Activated B cell treated with CpG ODN at 0.5 μM for 24 hours (primary cell): ENCODE measurements around the gene PLEKHG3. TPM values are rescaled to one million over a fixed set of nuclear protein-coding genes. Genes with fewer than 3 reads are reported as not detected.

Source experiments
- ATAC-seq: fragments of 200-7000 bp; cut with Tn5 transposase; one replicate; pipeline ENCODE4 v1.10.0; 2021; ENCODE audit warnings: low read depth, mild to moderate bottlenecking, moderate library complexity
- CTCF ChIA-PET: fragments of 350-600 bp; sonication (Branson Sonifier 250); formaldehyde crosslinking; loops from one replicate; lab custom pipeline; 2021; ENCODE audit warnings: antibody characterized with exemption; lab: Charles Lee
- POLR2A ChIA-PET: fragments of 350-600 bp; sonication (Branson Sonifier 250); formaldehyde crosslinking; loops from one replicate; lab custom pipeline; 2021; ENCODE audit warnings: antibody characterized with exemption; lab: Charles Lee
- DNase-seq: peaks from one replicate; pipeline ENCODE4 v3.0.0; 2022
- H3K27ac Mint-ChIP-seq: one replicate; pipeline ENCODE4 v1.8.0; 2020; ENCODE audit warnings: mixed read lengths
- H3K27me3 Mint-ChIP-seq: one replicate; pipeline ENCODE4 v1.8.0; 2021; ENCODE audit warnings: mixed read lengths
- H3K36me3 Mint-ChIP-seq: one replicate; pipeline ENCODE4 v1.8.0; 2021; ENCODE audit warnings: low read depth, mixed read lengths
- H3K4me1 Mint-ChIP-seq: one replicate; pipeline ENCODE4 v1.8.0; 2021; ENCODE audit warnings: mixed read lengths
- H3K4me3 Mint-ChIP-seq: one replicate; pipeline ENCODE4 v1.8.0; 2020; ENCODE audit warnings: mild to moderate bottlenecking, mixed read lengths
- H3K9me3 Mint-ChIP-seq: one replicate; pipeline ENCODE4 v1.8.0; 2020; ENCODE audit warnings: mixed read lengths
- intact Hi-C: fragments of 100-400 bp; cut with micrococcal nuclease; formaldehyde crosslinking; loops from one replicate; pipeline ENCODE4 v1.15.1; 2024
- total RNA-seq: library from RNA; stranded (reverse); gene quantifications from 2 replicates; pipeline ENCODE4 v1.2.3, GENCODE V29; 2022
- TF ChIP-seq, protein P1 (sequence below): fragments of 200-600 bp; IDR thresholded peaks from one replicate; pipeline ENCODE4 v1.8.0; 2022; ENCODE audit warnings: antibody characterized with exemption, mild to moderate bottlenecking

The PLEKHG3 gene
- total RNA-seq, 1 donor from 2014 or later = 0.07 TPM

DNA sequence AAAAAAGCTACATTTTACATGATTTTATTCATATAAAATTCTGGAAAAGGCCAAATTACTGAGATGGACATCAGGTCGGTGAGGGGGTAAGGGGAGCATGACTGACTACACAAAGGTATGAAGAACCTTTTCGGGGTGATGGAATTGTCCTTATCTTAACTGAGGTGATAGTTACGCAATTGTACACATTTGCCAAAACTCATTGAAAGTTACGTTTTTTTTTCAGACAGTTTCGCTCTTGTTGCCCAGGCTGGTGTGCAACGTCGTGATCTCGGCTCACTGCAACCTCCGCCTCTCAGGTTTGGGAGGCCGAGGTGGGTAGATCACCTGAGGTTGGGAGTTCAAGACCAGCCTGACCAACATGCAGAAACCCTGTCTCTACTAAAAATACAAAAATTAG is 29.4 kb upstream of the PLEKHG3 start:
- TF ChIP-seq, protein P1, sequence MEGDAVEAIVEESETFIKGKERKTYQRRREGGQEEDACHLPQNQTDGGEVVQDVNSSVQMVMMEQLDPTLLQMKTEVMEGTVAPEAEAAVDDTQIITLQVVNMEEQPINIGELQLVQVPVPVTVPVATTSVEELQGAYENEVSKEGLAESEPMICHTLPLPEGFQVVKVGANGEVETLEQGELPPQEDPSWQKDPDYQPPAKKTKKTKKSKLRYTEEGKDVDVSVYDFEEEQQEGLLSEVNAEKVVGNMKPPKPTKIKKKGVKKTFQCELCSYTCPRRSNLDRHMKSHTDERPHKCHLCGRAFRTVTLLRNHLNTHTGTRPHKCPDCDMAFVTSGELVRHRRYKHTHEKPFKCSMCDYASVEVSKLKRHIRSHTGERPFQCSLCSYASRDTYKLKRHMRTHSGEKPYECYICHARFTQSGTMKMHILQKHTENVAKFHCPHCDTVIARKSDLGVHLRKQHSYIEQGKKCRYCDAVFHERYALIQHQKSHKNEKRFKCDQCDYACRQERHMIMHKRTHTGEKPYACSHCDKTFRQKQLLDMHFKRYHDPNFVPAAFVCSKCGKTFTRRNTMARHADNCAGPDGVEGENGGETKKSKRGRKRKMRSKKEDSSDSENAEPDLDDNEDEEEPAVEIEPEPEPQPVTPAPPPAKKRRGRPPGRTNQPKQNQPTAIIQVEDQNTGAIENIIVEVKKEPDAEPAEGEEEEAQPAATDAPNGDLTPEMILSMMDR = no peak
- POLR2A ChIA-PET = no interaction called here
- CTCF ChIA-PET = interaction anchor here (1.2 kb wide), 1 partner anchor 217 kb away, joined by 4 read pairs; no protein-coding TSS in a partner anchor
- ATAC-seq (no peak), DNase-seq (no peak)
- H3K36me3 Mint-ChIP-seq = no peaks in the 10 kb centered on the region
- H3K27me3 Mint-ChIP-seq = peaks cover 12% of the 10 kb centered on the region
- H3K27ac Mint-ChIP-seq = no peak overlapping the region
- H3K9me3 Mint-ChIP-seq = no peaks in the 10 kb centered on the region
- intact Hi-C loops = no loop called here
- no peak overlapping the region for H3K4me3 Mint-ChIP-seq
- H3K4me1 Mint-ChIP-seq = peaks cover 4% of the 10 kb centered on the region

DNA sequence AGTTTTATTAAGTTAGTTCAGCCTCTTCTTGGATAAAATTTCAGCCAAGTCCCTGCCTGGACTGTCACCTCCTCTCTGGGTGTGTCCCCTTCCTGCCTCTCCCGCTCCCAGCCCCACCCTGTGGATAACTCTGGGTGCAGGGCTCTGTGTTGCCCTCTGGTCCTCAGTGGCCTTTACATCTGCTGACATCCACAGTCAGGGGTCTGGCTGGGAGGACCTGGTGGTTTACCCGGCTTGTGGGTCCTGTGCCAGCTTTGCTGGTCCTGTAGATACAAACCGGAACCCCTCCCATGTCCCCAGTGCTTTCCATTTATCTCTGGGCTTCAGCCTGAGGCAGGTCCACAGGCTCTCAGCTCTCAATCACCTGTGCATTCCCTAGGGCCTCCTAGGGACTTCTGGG is 28.9 kb upstream of the PLEKHG3 start:
- H3K9me3 Mint-ChIP-seq = no peaks in the 10 kb centered on the region
- TF ChIP-seq, protein P1 = no peak
- ChIA-PET POLR2A (no interaction called here), CTCF (no interaction called here)
- DNase-seq (no peak), ATAC-seq (no peak)
- no peak overlapping the region for H3K27ac Mint-ChIP-seq
- no peak overlapping the region for H3K4me3 Mint-ChIP-seq
- peaks cover 4% of the 10 kb centered on the region for H3K4me1 Mint-ChIP-seq
- H3K27me3 Mint-ChIP-seq = peaks cover 12% of the 10 kb centered on the region
- H3K36me3 Mint-ChIP-seq = no peaks in the 10 kb centered on the region
- intact Hi-C loops = no loop called here

DNA sequence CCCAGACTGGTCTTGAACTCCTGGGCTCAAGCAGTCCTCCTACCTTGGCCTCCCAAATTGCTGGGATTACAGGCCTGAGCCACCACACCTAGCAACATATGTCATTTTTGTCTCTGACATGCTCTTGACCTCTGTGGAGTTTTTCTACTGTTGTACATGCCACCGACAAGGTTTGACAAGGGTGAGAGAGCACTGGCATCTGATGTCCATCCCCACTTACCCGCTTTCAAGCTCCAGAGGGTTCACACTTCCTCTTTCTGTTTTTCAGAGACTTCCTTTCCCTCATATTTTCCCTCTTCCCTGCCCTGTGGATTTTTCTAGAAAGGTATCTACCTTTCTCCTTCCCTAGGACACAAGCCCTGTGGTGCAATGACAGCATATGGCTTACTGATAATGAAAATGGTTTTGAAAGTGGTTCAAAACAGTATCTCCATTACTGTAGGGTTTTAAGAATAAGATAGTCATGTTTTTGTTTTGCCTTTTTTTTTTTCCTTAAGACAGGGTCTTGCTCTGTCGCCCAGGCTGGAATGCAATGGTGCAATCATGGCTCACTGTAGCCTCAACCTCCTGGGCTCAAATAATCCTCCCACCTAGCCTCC is 27.7 kb upstream of the PLEKHG3 start:
- H3K27me3 Mint-ChIP-seq = peaks cover 11% of the 10 kb centered on the region
- TF ChIP-seq, protein P1 = no peak
- POLR2A ChIA-PET = interaction anchor here (0.6 kb wide), 1 partner anchor 249 kb away, joined by 3 read pairs; no protein-coding TSS in a partner anchor
- DNase-seq (no peak), ATAC-seq (no peak)
- CTCF ChIA-PET = no interaction called here
- peaks cover 4% of the 10 kb centered on the region for H3K4me1 Mint-ChIP-seq
- no peak overlapping the region for H3K4me3 Mint-ChIP-seq
- intact Hi-C loops = no loop called here
- no peaks in the 10 kb centered on the region for H3K36me3 Mint-ChIP-seq
- H3K9me3 Mint-ChIP-seq = no peaks in the 10 kb centered on the region
- no peak overlapping the region for H3K27ac Mint-ChIP-seq

DNA sequence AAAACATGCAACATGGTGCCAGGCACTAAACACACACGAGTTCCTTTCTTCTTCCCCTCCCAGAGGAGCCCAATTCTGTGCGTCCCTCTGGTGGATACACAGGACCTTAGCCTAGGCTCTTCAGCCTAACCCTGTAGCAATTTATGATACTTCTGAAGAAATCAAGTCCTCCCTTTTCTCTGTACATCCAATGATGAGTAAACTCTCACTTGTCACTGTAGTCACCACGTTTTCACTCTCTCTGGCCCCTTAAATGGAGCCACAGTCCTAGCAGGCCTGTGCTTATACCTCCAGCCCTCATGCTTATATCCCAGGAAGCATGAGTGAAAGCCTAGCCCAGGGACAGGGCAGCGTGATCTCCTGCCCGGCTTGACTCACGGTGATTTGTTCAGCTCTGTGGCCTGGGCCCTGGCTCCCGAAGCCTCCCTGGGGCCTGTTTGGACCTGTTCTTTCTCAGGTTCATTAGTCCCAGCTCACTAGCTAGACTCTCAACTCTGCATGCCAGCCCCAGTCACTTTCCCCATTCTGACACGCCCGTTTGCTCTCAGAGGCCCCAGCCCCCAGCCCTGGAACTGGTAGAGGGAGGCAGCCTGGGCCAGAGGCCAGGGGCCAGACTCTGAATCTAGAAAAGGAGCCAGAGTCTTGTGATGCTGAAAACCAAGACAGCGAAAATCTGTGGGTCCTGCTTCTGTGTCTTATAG is 24.1 kb upstream of the PLEKHG3 start:
- intact Hi-C loops = no loop called here
- Mint-ChIP-seq H3K4me3 (no peak overlapping the region), H3K36me3 (no peaks in the 10 kb centered on the region), H3K9me3 (no peaks in the 10 kb centered on the region), H3K27me3 (no peaks in the 10 kb centered on the region), H3K4me1 (peaks cover 4% of the 10 kb centered on the region), H3K27ac (no peak overlapping the region)
- ATAC-seq (no peak), DNase-seq (no peak)
- ChIA-PET CTCF (no interaction called here), POLR2A (no interaction called here)
- TF ChIP-seq, protein P1 = no peak

DNA sequence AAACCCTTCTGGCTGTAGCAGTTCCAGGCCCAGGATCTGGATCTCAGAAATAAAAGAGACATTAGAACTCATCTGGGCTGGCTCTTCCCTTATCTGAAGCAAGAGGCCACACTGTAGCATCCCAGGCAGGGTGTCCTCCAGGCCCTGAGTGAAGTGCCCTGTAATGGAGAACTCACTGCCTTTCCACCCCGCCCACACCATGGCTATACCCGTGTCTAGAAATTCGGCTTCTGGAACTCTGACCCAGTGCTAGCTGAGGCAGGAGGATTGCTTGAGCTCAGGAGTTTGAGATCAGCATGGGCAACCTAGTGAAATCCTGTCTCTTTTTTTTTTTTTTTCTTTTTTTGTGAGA is 23.5 kb upstream of the PLEKHG3 start:
- H3K4me3 Mint-ChIP-seq = no peak overlapping the region
- ATAC-seq (no peak), DNase-seq (no peak)
- H3K36me3 Mint-ChIP-seq = no peaks in the 10 kb centered on the region
- ChIA-PET CTCF (no interaction called here), POLR2A (no interaction called here)
- no peaks in the 10 kb centered on the region for H3K9me3 Mint-ChIP-seq
- TF ChIP-seq, protein P1 = no peak
- intact Hi-C loops = no loop called here
- H3K27ac Mint-ChIP-seq = no peak overlapping the region
- H3K4me1 Mint-ChIP-seq = peaks cover 4% of the 10 kb centered on the region
- H3K27me3 Mint-ChIP-seq = no peaks in the 10 kb centered on the region
